SU-DHL-6 (cell line): ENCODE measurements around the gene DDX10.

Source experiments
- H2AFZ ChIP-seq: fragments of 200-600 bp; sonication (generic); 2 replicates; pipeline ENCODE4 v1.6.1; 2014; ENCODE audit warnings: low read depth, mild to moderate bottlenecking, moderate library complexity, mixed read lengths, antibody characterized with exemption, low read length; ENCODE audit not compliant: severe bottlenecking
- H3F3A ChIP-seq: fragments of 200-600 bp; shearing (Covaris generic); 2 replicates; pipeline ENCODE4 v1.6.0; 2016; ENCODE audit warnings: antibody characterized with exemption, mild to moderate bottlenecking; ENCODE audit not compliant: insufficient read depth
- H3K27ac ChIP-seq: fragments of 200-600 bp; sonication (generic); 2 replicates; pipeline ENCODE4 v1.5.1; 2016; ENCODE audit warnings: low read depth, mild to moderate bottlenecking, low read length, moderate library complexity, mixed read lengths
- H3K27me3 ChIP-seq: fragments of 200-600 bp; sonication (generic), shearing (Covaris generic); 2 replicates; pipeline ENCODE4 v1.6.0; 2014; ENCODE audit warnings: mild to moderate bottlenecking, low read length
- H3K36me3 ChIP-seq: fragments of 200-600 bp; sonication (generic); 2 replicates; pipeline ENCODE4 v1.6.1; 2014; ENCODE audit warnings: mild to moderate bottlenecking, low read length, mixed read lengths
- H3K4me2 ChIP-seq: fragments of 300-600, 200-600 bp; shearing (Covaris generic), sonication (generic); 2 replicates; pipeline ENCODE4 v1.6.0; 2014; ENCODE audit warnings: low read length, low read depth, mild to moderate bottlenecking; ENCODE audit not compliant: poor library complexity, severe bottlenecking
- H3K4me3 ChIP-seq: fragments of 200-600 bp; sonication (generic); 2 replicates; pipeline ENCODE4 v1.5.1; 2014; ENCODE audit warnings: antibody characterized with exemption, low read length, mild to moderate bottlenecking, mixed read lengths; ENCODE audit not compliant: insufficient read depth, poor library complexity, severe bottlenecking
- H3K79me2 ChIP-seq: fragments of 200-600 bp; sonication (generic); 2 replicates; pipeline ENCODE4 v1.6.1; 2014; ENCODE audit warnings: mild to moderate bottlenecking, low read length, moderate library complexity; ENCODE audit not compliant: insufficient read depth
- H3K9ac ChIP-seq: fragments of 200-600 bp; sonication (generic); 2 replicates; pipeline ENCODE4 v1.7.0; 2014; ENCODE audit warnings: mild to moderate bottlenecking, low read length
- H3K9me2 ChIP-seq: fragments of 200-600 bp; sonication (generic); replicated peaks from 2 replicates; pipeline ENCODE4 v1.6.1; 2014; ENCODE audit warnings: low read length; ENCODE audit not compliant: insufficient read depth
- H3K9me3 ChIP-seq: fragments of 200-600 bp; sonication (generic); 2 replicates; pipeline ENCODE4 v1.6.1; 2014; ENCODE audit warnings: low read length, mixed read lengths; ENCODE audit not compliant: insufficient read depth
- H4K20me1 ChIP-seq: fragments of 200-600 bp; sonication (generic); 2 replicates; pipeline ENCODE4 v1.6.1; 2014; ENCODE audit warnings: low read depth, mild to moderate bottlenecking, antibody characterized with exemption, low read length, moderate library complexity, mixed read lengths
- EZH2phosphoT487 ChIP-seq: fragments of 200-600 bp; sonication (generic), shearing (Covaris generic); conservative IDR thresholded peaks from 2 replicates; pipeline ENCODE4 v1.6.1; 2018; ENCODE audit warnings: mild to moderate bottlenecking, antibody characterized with exemption, low read length, moderate library complexity, mixed read lengths
- TF ChIP-seq, protein P1 (sequence below): fragments of 200-600 bp; sonication (generic); IDR thresholded peaks from one replicate; pipeline ENCODE4 v1.5.1; 2017; ENCODE audit warnings: antibody characterized with exemption, mild to moderate bottlenecking, low read length, moderate library complexity; ENCODE audit not compliant: insufficient read depth, poor library complexity, severe bottlenecking

The DDX10 gene

DNA sequence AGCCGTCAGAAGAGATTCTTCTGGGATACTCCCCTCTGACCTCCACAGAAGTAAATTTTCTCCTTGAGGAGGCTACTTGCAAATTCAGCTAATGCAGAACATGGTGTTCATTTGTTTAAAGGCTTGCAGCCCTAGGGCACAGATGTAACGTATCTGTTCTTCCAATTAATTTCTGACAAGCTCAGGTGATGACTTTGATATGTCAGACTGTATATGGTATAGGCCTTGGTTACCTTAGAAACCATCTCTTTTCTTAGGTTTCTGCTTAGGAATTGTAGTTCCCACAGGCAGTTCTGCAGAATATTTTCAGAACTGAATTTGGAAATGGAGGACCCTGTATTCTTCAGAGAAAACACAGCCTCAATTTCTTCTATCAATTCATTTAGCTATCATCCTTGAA is 117.1 kb downstream of the DDX10 start:
- H3K27me3 ChIP-seq: no peaks in the 10 kb centered on the region

DNA sequence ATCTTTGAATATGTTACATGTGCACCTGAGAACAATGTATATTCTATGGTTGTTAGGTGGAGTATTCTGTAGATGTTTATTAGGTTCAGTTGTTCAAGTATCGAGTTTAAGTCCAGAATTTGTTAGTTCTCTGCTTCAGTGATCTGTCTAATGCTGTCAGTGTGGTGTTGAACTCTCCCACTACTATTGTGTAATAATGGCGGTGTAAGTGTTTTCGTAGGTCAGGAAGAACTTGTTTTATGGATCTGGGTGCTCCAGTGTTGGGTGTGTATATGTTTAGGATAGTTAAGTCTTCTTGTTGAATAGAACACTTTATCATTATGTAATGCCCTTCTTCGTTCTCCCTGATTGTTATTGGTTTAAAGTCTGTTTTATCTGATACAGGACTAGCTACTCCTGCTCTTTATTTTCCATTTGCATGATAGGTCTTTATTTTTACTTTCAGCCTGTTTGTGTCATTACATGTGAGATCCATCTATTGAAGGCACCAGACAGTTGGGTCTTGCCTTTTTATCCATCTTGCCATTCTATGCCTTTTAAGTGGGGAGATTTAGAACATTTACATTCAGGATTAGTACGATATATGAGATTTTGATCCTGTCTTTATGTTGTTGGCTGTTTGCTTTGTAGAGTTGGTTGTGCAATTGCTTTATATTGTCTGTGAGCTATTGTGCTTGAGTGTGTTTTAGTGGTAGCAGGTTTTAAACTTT is 121.6 kb downstream of the DDX10 start:
- Histone ChIP-seq H3K9me2 (no peaks in the 10 kb centered on the region), H3K79me2 (peaks cover 68% of the 10 kb centered on the region), H3K4me2 (no peak overlapping the region), H3K27ac (no peak overlapping the region), H3K9ac (no peak overlapping the region), H3K27me3 (no peaks in the 10 kb centered on the region), H2AFZ (no peak overlapping the region), H3F3A (no peaks in the 10 kb centered on the region), H3K36me3 (no peaks in the 10 kb centered on the region), H4K20me1 (no peaks in the 10 kb centered on the region), H3K9me3 (no peaks in the 10 kb centered on the region), H3K4me3 (no peak overlapping the region)
- TF ChIP-seq, protein P1, sequence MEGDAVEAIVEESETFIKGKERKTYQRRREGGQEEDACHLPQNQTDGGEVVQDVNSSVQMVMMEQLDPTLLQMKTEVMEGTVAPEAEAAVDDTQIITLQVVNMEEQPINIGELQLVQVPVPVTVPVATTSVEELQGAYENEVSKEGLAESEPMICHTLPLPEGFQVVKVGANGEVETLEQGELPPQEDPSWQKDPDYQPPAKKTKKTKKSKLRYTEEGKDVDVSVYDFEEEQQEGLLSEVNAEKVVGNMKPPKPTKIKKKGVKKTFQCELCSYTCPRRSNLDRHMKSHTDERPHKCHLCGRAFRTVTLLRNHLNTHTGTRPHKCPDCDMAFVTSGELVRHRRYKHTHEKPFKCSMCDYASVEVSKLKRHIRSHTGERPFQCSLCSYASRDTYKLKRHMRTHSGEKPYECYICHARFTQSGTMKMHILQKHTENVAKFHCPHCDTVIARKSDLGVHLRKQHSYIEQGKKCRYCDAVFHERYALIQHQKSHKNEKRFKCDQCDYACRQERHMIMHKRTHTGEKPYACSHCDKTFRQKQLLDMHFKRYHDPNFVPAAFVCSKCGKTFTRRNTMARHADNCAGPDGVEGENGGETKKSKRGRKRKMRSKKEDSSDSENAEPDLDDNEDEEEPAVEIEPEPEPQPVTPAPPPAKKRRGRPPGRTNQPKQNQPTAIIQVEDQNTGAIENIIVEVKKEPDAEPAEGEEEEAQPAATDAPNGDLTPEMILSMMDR: no peak
- TF ChIP-seq EZH2phosphoT487: no peak

More for the DNA sequence above, 117.1 kb downstream of the DDX10 start:
- Histone ChIP-seq H2AFZ (no peak overlapping the region), H3K79me2 (peaks cover 41% of the 10 kb centered on the region), H3K9ac (no peak overlapping the region), H3F3A (no peaks in the 10 kb centered on the region), H3K36me3 (no peaks in the 10 kb centered on the region), H3K9me3 (no peaks in the 10 kb centered on the region), H3K4me2 (no peak overlapping the region), H4K20me1 (no peaks in the 10 kb centered on the region), H3K27ac (no peak overlapping the region), H3K4me3 (no peak overlapping the region), H3K9me2 (no peaks in the 10 kb centered on the region)
- TF ChIP-seq EZH2phosphoT487: no peak
- TF ChIP-seq, protein P1: no peak

DNA sequence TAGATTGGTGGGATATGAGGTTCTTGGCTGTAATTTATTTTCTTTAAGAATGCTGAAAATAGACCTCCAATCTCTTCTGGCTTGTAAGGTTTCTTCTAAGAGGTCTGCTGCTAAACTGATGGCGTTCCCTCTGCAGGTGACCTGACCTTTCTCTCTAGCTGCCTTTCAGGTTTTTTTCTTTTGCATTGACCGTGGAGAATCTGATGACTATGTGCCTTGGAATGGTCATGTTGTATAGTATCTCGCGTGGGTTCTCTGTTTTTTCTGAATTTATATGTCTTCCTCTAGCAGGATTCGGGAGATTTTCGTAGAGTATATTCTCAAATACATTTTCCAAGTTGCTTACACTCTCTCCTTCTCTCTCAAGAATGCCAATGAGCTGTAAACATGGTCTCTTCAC is 122.2 kb downstream of the DDX10 start:
- no peaks in the 10 kb centered on the region for H3K9me3 ChIP-seq
- no peak overlapping the region for H3K27ac ChIP-seq
- no peak overlapping the region for H3K4me3 ChIP-seq
- no peaks in the 10 kb centered on the region for H4K20me1 ChIP-seq
- no peak overlapping the region for H3K9ac ChIP-seq
- no peaks in the 10 kb centered on the region for H3K9me2 ChIP-seq
- H2AFZ ChIP-seq: no peak overlapping the region
- TF ChIP-seq, protein P1: no peak
- TF ChIP-seq EZH2phosphoT487: no peak
- H3K36me3 ChIP-seq: no peaks in the 10 kb centered on the region
- no peaks in the 10 kb centered on the region for H3F3A ChIP-seq
- H3K27me3 ChIP-seq: no peaks in the 10 kb centered on the region
- peaks cover 74% of the 10 kb centered on the region for H3K79me2 ChIP-seq
- no peak overlapping the region for H3K4me2 ChIP-seq
